Endothelial cell (in vitro differentiated cells): ENCODE results near the gene LCN10. TPM values are rescaled to one million over a fixed set of nuclear protein-coding genes. Genes with fewer than 3 reads are reported as not detected.
"Not testable (repeated sequence)": the region's sequence is repeated elsewhere in the genome, so short reads cannot be mapped to it uniquely, and the experiment has no call there.

Experiments
- DNase-seq: peaks from one replicate; pipeline ENCODE4 v3.0.0; 2021; ENCODE audit warnings: low spot score
- H3K27ac Mint-ChIP-seq: one replicate; pipeline ENCODE4 v1.8.0; 2021; ENCODE audit warnings: mixed read lengths, inconsistent platforms; ENCODE audit not compliant: unreplicated experiment
- H3K27me3 Mint-ChIP-seq: one replicate; pipeline ENCODE4 v1.8.0; 2021; ENCODE audit warnings: mild to moderate bottlenecking, moderate library complexity, mixed read lengths, inconsistent platforms; ENCODE audit not compliant: unreplicated experiment
- H3K36me3 Mint-ChIP-seq: one replicate; pipeline ENCODE4 v1.8.0; 2021; ENCODE audit warnings: mild to moderate bottlenecking, low read depth, mixed read lengths, inconsistent platforms; ENCODE audit not compliant: unreplicated experiment
- H3K4me1 Mint-ChIP-seq: one replicate; pipeline ENCODE4 v1.8.0; 2021; ENCODE audit warnings: mild to moderate bottlenecking, mixed read lengths, inconsistent platforms; ENCODE audit not compliant: unreplicated experiment
- H3K4me3 Mint-ChIP-seq: one replicate; pipeline ENCODE4 v1.8.0; 2021; ENCODE audit warnings: mild to moderate bottlenecking, mixed read lengths, inconsistent platforms; ENCODE audit not compliant: unreplicated experiment
- H3K9me3 Mint-ChIP-seq: one replicate; pipeline ENCODE4 v1.8.0; 2021; ENCODE audit warnings: mixed read lengths, inconsistent platforms; ENCODE audit not compliant: unreplicated experiment
- CTCF ChIP-seq: fragments of 200-600 bp; sonication (generic); IDR thresholded peaks from one replicate; pipeline ENCODE4 v1.5.0; 2021; ENCODE audit warnings: antibody characterized with exemption; ENCODE audit not compliant: unreplicated experiment
- long read RNA-seq: library from polyadenylated mRNA; unstranded; transcript quantifications from one replicate; pipeline ENCODE4 v2.0.0, GENCODE V29; 2020; ENCODE audit not compliant: unreplicated experiment
- total RNA-seq: library from RNA; stranded (reverse); fragmentation: NEBNext Ultra II Directional; extraction: Animal tissue kit (Norgen Biotek cat#: 25700); gene quantifications from one replicate; pipeline ENCODE4 v1.2.1, GENCODE V29; 2021; ENCODE audit not compliant: unreplicated experiment

Gene LCN10
- total RNA-seq = not detected
- long read RNA-seq = 0 reads

- peak within 1 kb of the TSS; percentile 24 for H3K27ac Mint-ChIP-seq
- no peak for TF ChIP-seq CTCF
- peaks cover 3% of the 10 kb centered on the region for H3K27me3 Mint-ChIP-seq
- no peak within 1 kb of the TSS for H3K4me3 Mint-ChIP-seq
- H3K9me3 Mint-ChIP-seq = no peaks in the 10 kb centered on the region
- no peaks in the 10 kb centered on the region for H3K36me3 Mint-ChIP-seq
- H3K4me1 Mint-ChIP-seq = no peaks in the 10 kb centered on the region
- peak; percentile 51 for DNase-seq
Measured at GRCh38 chr9:136742591-136743391, at the start of gene LCN10. Gene LCN10, minus strand, starts transcription at chr9:136742940. Its CDS starts 37 bp downstream, at chr9:136742903.

GRCh38 chr9:136791516-136792276 lies 49.0 kb upstream of the LCN10 start:
- Mint-ChIP-seq H3K36me3 (peaks cover 5% of the 10 kb centered on the region), H3K4me1 (peaks cover 15% of the 10 kb centered on the region), H3K27me3 (no peaks in the 10 kb centered on the region), H3K9me3 (no peaks in the 10 kb centered on the region), H3K4me3 (peak overlapping the region; percentile 82), H3K27ac (peak overlapping the region; percentile 30)
- TF ChIP-seq CTCF = peak; percentile 100
- peak; percentile 56 for DNase-seq

GRCh38 chr9:136790640-136791515 lies 48.1 kb upstream of the LCN10 start, which contains the start of gene TMEM141:
Gene TMEM141, plus strand, starts transcription at chr9:136791344. Its CDS starts 27 bp downstream, at chr9:136791371.
- peak within 1 kb of the TSS; percentile 30 for H3K27ac Mint-ChIP-seq
- no peaks in the 10 kb centered on the region for H3K27me3 Mint-ChIP-seq
- H3K4me3 Mint-ChIP-seq = peak within 1 kb of the TSS; percentile 82
- no peak for TF ChIP-seq CTCF
- H3K36me3 Mint-ChIP-seq = peaks cover 5% of the 10 kb centered on the region
- no peaks in the 10 kb centered on the region for H3K9me3 Mint-ChIP-seq
- DNase-seq = peak; percentile 100
- peaks cover 8% of the 10 kb centered on the region for H3K4me1 Mint-ChIP-seq

GRCh38 chr9:136789523-136789937 lies 46.8 kb upstream of the LCN10 start:
- Mint-ChIP-seq H3K4me3 (no peak overlapping the region), H3K36me3 (peaks cover 5% of the 10 kb centered on the region), H3K27me3 (no peaks in the 10 kb centered on the region), H3K4me1 (peaks cover 8% of the 10 kb centered on the region), H3K27ac (peak overlapping the region; percentile 18), H3K9me3 (no peaks in the 10 kb centered on the region)
- no peak for TF ChIP-seq CTCF
- DNase-seq = no peak

- DNase-seq, H3K27me3 Mint-ChIP-seq, H3K9me3 Mint-ChIP-seq, H3K36me3 Mint-ChIP-seq, H3K4me1 Mint-ChIP-seq, H3K4me3 Mint-ChIP-seq: not testable (repeated sequence)
- peak overlapping the region; percentile 18 for H3K27ac Mint-ChIP-seq
Measured at GRCh38 chr9:136788644-136789522, 46.1 kb upstream of the LCN10 start.
